Measurements from ENCODE around the gene HSPA9. TPM values are rescaled to one million over a fixed set of nuclear protein-coding genes. Genes with fewer than 3 reads are reported as not detected.

Gene HSPA9
- total RNA-seq, 3 donors from 2014 or later: 701 to 707 (median 707) TPM

- ATAC-seq (no peak), DNase-seq (no peak)
- Mint-ChIP-seq H3K36me3 (ENCODE audit: insufficient read depth) (no peaks in the 10 kb centered on the region), H3K9me3 (no peaks in the 10 kb centered on the region), H3K27me3 (ENCODE audit: low read depth) (peaks cover 53% of the 10 kb centered on the region), H3K4me1 (ENCODE audit: low read depth) (peaks cover 12% of the 10 kb centered on the region), H3K4me3 (no peak overlapping the region)
Observed at GRCh38 chr5:138602371-138603000, 27.3 kb upstream of the HSPA9 start.

- no peaks in the 10 kb centered on the region for H3K36me3 Mint-ChIP-seq (ENCODE audit: insufficient read depth)
- peaks cover 12% of the 10 kb centered on the region for H3K4me1 Mint-ChIP-seq (ENCODE audit: low read depth)
- H3K9me3 Mint-ChIP-seq: no peaks in the 10 kb centered on the region
- ATAC-seq (no peak), DNase-seq (no peak)
- peaks cover 62% of the 10 kb centered on the region for H3K27me3 Mint-ChIP-seq (ENCODE audit: low read depth)
- no peak overlapping the region for H3K4me3 Mint-ChIP-seq
Observed at GRCh38 chr5:138601444-138601843, 26.2 kb upstream of the HSPA9 start.

- ATAC-seq (no peak), DNase-seq (no peak)
- Mint-ChIP-seq H3K4me1 (ENCODE audit: low read depth) (peaks cover 12% of the 10 kb centered on the region), H3K4me3 (no peak overlapping the region), H3K36me3 (ENCODE audit: insufficient read depth) (no peaks in the 10 kb centered on the region), H3K9me3 (no peaks in the 10 kb centered on the region), H3K27me3 (ENCODE audit: low read depth) (peaks cover 59% of the 10 kb centered on the region)
Observed at GRCh38 chr5:138600446-138600845, 25.2 kb upstream of the HSPA9 start.

- Mint-ChIP-seq H3K36me3 (ENCODE audit: insufficient read depth) (no peaks in the 10 kb centered on the region), H3K9me3 (no peaks in the 10 kb centered on the region), H3K4me3 (no peak overlapping the region), H3K27me3 (ENCODE audit: low read depth) (peaks cover 55% of the 10 kb centered on the region), H3K4me1 (ENCODE audit: low read depth) (no peaks in the 10 kb centered on the region)
- DNase-seq (no peak), ATAC-seq (no peak)
Observed at GRCh38 chr5:138597661-138598400, 22.6 kb upstream of the HSPA9 start.

- Mint-ChIP-seq H3K4me1 (ENCODE audit: low read depth) (no peaks in the 10 kb centered on the region), H3K4me3 (no peak overlapping the region), H3K36me3 (ENCODE audit: insufficient read depth) (no peaks in the 10 kb centered on the region), H3K27me3 (ENCODE audit: low read depth) (peaks cover 43% of the 10 kb centered on the region), H3K9me3 (no peaks in the 10 kb centered on the region)
- DNase-seq: no peak
- no peak for ATAC-seq
Observed at GRCh38 chr5:138596105-138596881, 21.1 kb upstream of the HSPA9 start.

- Mint-ChIP-seq H3K4me3 (no peak overlapping the region), H3K9me3 (no peaks in the 10 kb centered on the region), H3K4me1 (ENCODE audit: low read depth) (no peaks in the 10 kb centered on the region), H3K27me3 (ENCODE audit: low read depth) (peaks cover 34% of the 10 kb centered on the region), H3K36me3 (ENCODE audit: insufficient read depth) (no peaks in the 10 kb centered on the region)
- ATAC-seq (no peak), DNase-seq (no peak)
Observed at GRCh38 chr5:138595180-138595795, 20.1 kb upstream of the HSPA9 start.

- Mint-ChIP-seq H3K9me3 (no peaks in the 10 kb centered on the region), H3K27me3 (ENCODE audit: low read depth) (peaks cover 31% of the 10 kb centered on the region), H3K4me1 (ENCODE audit: low read depth) (no peaks in the 10 kb centered on the region), H3K36me3 (ENCODE audit: insufficient read depth) (no peaks in the 10 kb centered on the region), H3K4me3 (no peak overlapping the region)
- no peak for ATAC-seq
- no peak for DNase-seq
Observed at GRCh38 chr5:138594305-138595058, 19.3 kb upstream of the HSPA9 start.

- no peak for ATAC-seq
Observed at GRCh38 chr5:138588013-138588788, 13.0 kb upstream of the HSPA9 start.

GRCh38 chr5:138585157-138585556 is 10.0 kb upstream of the HSPA9 start:
- DNase-seq: no peak
- H3K36me3 Mint-ChIP-seq (ENCODE audit: insufficient read depth): no peaks in the 10 kb centered on the region
- H3K27me3 Mint-ChIP-seq (ENCODE audit: low read depth): peaks cover 7% of the 10 kb centered on the region
- no peak overlapping the region for H3K4me3 Mint-ChIP-seq
- H3K4me1 Mint-ChIP-seq (ENCODE audit: low read depth): no peaks in the 10 kb centered on the region
- H3K9me3 Mint-ChIP-seq: no peaks in the 10 kb centered on the region
- ATAC-seq: no peak

More at GRCh38 chr5:138588013-138588788, 13.0 kb upstream of the HSPA9 start:
- no peak for DNase-seq
- Mint-ChIP-seq H3K9me3 (no peaks in the 10 kb centered on the region), H3K36me3 (ENCODE audit: insufficient read depth) (no peaks in the 10 kb centered on the region), H3K4me1 (ENCODE audit: low read depth) (no peaks in the 10 kb centered on the region), H3K4me3 (no peak overlapping the region), H3K27me3 (ENCODE audit: low read depth) (peaks cover 7% of the 10 kb centered on the region)

GRCh38 chr5:138583984-138584637 is 8.9 kb upstream of the HSPA9 start:
- Mint-ChIP-seq H3K27me3 (ENCODE audit: low read depth) (peaks cover 7% of the 10 kb centered on the region), H3K9me3 (no peaks in the 10 kb centered on the region), H3K36me3 (ENCODE audit: insufficient read depth) (no peaks in the 10 kb centered on the region), H3K4me3 (no peak overlapping the region), H3K4me1 (ENCODE audit: low read depth) (no peaks in the 10 kb centered on the region)
- ATAC-seq (no peak), DNase-seq (no peak)

- Mint-ChIP-seq H3K4me3 (no peak overlapping the region), H3K9me3 (no peaks in the 10 kb centered on the region), H3K27me3 (ENCODE audit: low read depth) (peaks cover 7% of the 10 kb centered on the region), H3K36me3 (ENCODE audit: insufficient read depth) (no peaks in the 10 kb centered on the region), H3K4me1 (ENCODE audit: low read depth) (no peaks in the 10 kb centered on the region)
- DNase-seq (no peak), ATAC-seq (no peak)
Observed at GRCh38 chr5:138582959-138583358, 7.8 kb upstream of the HSPA9 start.

GRCh38 chr5:138580777-138581176 is 5.6 kb upstream of the HSPA9 start:
- ATAC-seq (no peak), DNase-seq (no peak)
- Mint-ChIP-seq H3K9me3 (peaks cover 3% of the 10 kb centered on the region), H3K27me3 (ENCODE audit: low read depth) (peaks cover 4% of the 10 kb centered on the region), H3K36me3 (ENCODE audit: insufficient read depth) (no peaks in the 10 kb centered on the region), H3K4me3 (no peak overlapping the region), H3K4me1 (ENCODE audit: low read depth) (peaks cover 4% of the 10 kb centered on the region)

GRCh38 chr5:138580001-138580400 is 4.8 kb upstream of the HSPA9 start:
- DNase-seq (no peak), ATAC-seq (no peak)
- Mint-ChIP-seq H3K36me3 (ENCODE audit: insufficient read depth) (peaks cover 1% of the 10 kb centered on the region), H3K4me3 (no peak overlapping the region), H3K9me3 (peaks cover 3% of the 10 kb centered on the region), H3K27me3 (ENCODE audit: low read depth) (peaks cover 4% of the 10 kb centered on the region), H3K4me1 (ENCODE audit: low read depth) (peaks cover 6% of the 10 kb centered on the region)
